ENCODE results near the gene PRAC2. TPM values are rescaled to one million over a fixed set of nuclear protein-coding genes. Genes with fewer than 3 reads are reported as not detected.
A peak's percentile ranks its signal among the peaks of the same experiment; 100 is the strongest.

The PRAC2 gene
- total RNA-seq, result not detected in 2 replicates
- long read RNA-seq, result 0 reads

DNA sequence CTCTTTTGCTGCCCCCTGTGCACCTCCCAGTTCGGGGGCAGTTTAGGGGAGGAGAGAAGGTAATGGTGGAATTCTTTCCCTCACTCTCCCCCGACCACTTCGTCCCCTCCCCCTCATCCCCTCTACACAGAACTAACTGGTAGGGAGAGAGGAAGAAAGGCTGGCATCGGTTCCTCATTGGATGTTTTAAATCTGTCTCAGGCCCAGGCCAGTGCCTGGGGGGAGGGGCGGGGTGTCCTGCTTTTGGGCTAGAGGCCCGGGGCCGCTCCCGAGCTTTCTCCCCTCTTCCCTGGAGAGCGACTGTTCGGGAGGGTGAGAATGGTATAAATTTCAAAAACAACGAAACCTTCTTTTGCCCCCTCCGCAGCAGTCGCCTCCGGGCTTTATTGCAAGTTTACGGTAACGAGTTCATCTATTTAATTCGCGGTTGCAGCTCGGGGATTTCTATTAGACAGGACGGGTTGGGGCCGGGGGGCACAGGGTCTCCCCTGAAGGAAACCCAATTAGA is at the start of gene PRAC2:
PRAC2 (plus strand) TSS at position 271 of the 508 bp plus-strand sequence. CDS start 1,226 bp downstream, outside the sequence.
- Mint-ChIP-seq H3K4me1 (peaks cover 18% of the 10 kb centered on the region), H3K4me3 (peak within 1 kb of the TSS; percentile 4), H3K27me3 (ENCODE audit: low read depth) (peaks cover 100% of the 10 kb centered on the region), H3K36me3 (ENCODE audit: low read depth) (no peaks in the 10 kb centered on the region), H3K9me3 (no peaks in the 10 kb centered on the region), H3K27ac (ENCODE audit: unreplicated experiment) (no peak within 1 kb of the TSS)
- no peak for TF ChIP-seq CTCF (conservative IDR thresholded peaks at IDR 0.05)
- no peak for DNase-seq (ENCODE audit: low read depth, low spot score)

GRCh38 chr17:48676963-48677558 is 45.9 kb upstream of the PRAC2 start:
- DNase-seq (ENCODE audit: low read depth, low spot score), result no peak
- H3K27ac Mint-ChIP-seq (ENCODE audit: unreplicated experiment), result no peak overlapping the region
- no peaks in the 10 kb centered on the region for H3K4me1 Mint-ChIP-seq
- no peaks in the 10 kb centered on the region for H3K36me3 Mint-ChIP-seq (ENCODE audit: low read depth)
- no peak overlapping the region for H3K4me3 Mint-ChIP-seq
- H3K9me3 Mint-ChIP-seq, result no peaks in the 10 kb centered on the region
- TF ChIP-seq CTCF (conservative IDR thresholded peaks at IDR 0.05), result no peak
- H3K27me3 Mint-ChIP-seq (ENCODE audit: low read depth), result peaks cover 97% of the 10 kb centered on the region

DNA sequence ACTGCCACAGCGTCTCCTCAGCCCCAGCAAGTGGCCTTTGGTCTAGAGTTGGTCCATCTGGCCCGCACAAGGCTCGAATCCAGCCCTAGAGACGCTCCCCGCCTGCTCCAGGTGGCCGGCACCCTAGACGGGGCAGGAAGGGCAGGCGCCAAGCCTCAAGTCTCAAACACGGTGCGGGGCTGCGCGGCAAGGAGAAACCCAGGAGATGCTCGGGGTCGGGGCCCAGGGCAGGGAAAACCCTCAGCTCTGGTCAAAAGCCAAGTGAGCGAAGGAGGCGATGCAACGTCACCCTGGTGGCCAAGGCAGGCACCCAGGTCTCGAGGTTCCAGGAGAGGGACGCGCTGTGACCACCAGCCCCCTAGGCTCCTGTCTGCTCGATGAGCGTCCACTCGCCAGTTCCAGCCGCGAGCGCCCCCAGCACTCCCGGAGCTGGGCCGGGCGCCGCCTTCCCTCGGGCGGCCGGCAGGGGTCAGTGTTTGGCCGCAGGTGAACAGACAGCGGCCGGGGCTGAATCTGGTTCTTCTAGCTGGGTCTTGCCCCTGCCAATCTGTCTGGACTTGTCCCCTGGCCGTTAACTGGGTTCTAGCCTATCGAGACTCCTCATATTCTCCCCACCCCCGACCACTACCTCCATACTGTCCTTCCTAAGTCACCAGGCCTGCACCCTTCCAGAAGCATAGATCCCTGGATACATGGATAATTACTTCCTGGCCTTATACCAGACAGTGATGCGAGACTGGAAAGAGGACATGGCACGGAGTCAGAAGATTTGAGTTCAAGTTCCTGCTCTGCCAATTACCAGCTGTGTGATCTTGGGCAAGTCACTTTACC is 44.6 kb upstream of the PRAC2 start:
- Mint-ChIP-seq H3K36me3 (ENCODE audit: low read depth) (no peaks in the 10 kb centered on the region), H3K4me3 (no peak overlapping the region), H3K27me3 (ENCODE audit: low read depth) (peaks cover 97% of the 10 kb centered on the region)

DNA sequence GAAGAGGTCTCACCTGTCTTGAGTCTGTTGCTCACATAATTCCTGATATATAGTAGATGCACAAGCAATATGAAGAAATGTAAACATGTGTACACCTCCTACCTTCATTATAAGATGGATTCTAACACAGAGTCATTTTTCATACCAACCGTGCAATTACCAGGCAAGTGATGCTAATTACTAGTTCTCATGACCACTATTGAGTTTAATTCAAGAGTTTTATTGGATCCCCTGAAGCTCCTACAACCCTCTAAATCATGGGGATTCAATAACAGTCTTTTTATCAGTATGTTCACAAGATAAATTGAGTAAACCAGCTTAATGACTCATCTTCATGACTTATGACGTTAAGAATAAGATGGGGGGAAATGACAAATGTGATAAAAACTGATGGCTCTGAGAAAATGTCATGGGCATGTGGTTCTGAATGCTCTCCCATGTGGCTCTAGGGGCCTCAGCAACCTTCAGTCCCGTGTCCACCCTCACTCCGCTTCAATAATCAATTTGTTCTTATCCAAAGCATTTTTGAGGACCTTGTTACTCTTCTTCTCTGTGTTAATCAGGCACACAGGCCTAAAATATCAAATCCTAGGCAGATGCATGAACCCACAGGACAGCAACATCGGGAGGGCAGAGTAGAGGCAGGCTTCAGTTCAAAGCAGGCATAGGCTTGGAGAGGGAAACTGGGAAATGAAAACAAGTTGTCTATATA is 43.4 kb upstream of the PRAC2 start:
- Mint-ChIP-seq H3K4me3 (no peak overlapping the region), H3K4me1 (no peaks in the 10 kb centered on the region), H3K27ac (ENCODE audit: unreplicated experiment) (no peak overlapping the region), H3K27me3 (ENCODE audit: low read depth) (peaks cover 95% of the 10 kb centered on the region), H3K9me3 (no peaks in the 10 kb centered on the region), H3K36me3 (ENCODE audit: low read depth) (no peaks in the 10 kb centered on the region)
- TF ChIP-seq CTCF (conservative IDR thresholded peaks at IDR 0.05), result no peak
- DNase-seq (ENCODE audit: low read depth, low spot score), result no peak

More for the DNA sequence above, 44.6 kb upstream of the PRAC2 start:
- peak; percentile 76 for DNase-seq (ENCODE audit: low read depth, low spot score)
- peak; percentile 97 for TF ChIP-seq CTCF (conservative IDR thresholded peaks at IDR 0.05)
- Mint-ChIP-seq H3K4me1 (no peaks in the 10 kb centered on the region), H3K9me3 (no peaks in the 10 kb centered on the region), H3K27ac (ENCODE audit: unreplicated experiment) (no peak overlapping the region)

GRCh38 chr17:48681609-48682008 is 41.4 kb upstream of the PRAC2 start:
- no peaks in the 10 kb centered on the region for H3K9me3 Mint-ChIP-seq
- no peak for TF ChIP-seq CTCF (conservative IDR thresholded peaks at IDR 0.05)
- no peaks in the 10 kb centered on the region for H3K4me1 Mint-ChIP-seq
- DNase-seq (ENCODE audit: low read depth, low spot score), result no peak
- no peak overlapping the region for H3K4me3 Mint-ChIP-seq
- H3K27ac Mint-ChIP-seq (ENCODE audit: unreplicated experiment), result no peak overlapping the region
- no peaks in the 10 kb centered on the region for H3K36me3 Mint-ChIP-seq (ENCODE audit: low read depth)
- peaks cover 87% of the 10 kb centered on the region for H3K27me3 Mint-ChIP-seq (ENCODE audit: low read depth)

All from neural crest cell (in vitro differentiated cells).